Measurements from ENCODE around the gene ZIM2.
"Not testable (repeated sequence)": the region's sequence is repeated elsewhere in the genome, so short reads cannot be mapped to it uniquely, and the experiment has no call there.

GRCh38 chr19:56860409-56860808 lies 19.9 kb upstream of the ZIM2 start:
- not testable (repeated sequence) for TF ChIP-seq CTCF, POLR2A, POLR2AphosphoS5 (IDR thresholded peaks at IDR 0.05)

Data from upper lobe of left lung (tissue), 4 donors.